ENCODE data around the gene PCTP. TPM values are rescaled to one million over a fixed set of nuclear protein-coding genes. Genes with fewer than 3 reads are reported as not detected.

PCTP gene
- total and polyA plus RNA-seq, 2 of the 4 experiments (the other 2 are of a cell fraction) = 11.6 to 12.9 TPM

DNA sequence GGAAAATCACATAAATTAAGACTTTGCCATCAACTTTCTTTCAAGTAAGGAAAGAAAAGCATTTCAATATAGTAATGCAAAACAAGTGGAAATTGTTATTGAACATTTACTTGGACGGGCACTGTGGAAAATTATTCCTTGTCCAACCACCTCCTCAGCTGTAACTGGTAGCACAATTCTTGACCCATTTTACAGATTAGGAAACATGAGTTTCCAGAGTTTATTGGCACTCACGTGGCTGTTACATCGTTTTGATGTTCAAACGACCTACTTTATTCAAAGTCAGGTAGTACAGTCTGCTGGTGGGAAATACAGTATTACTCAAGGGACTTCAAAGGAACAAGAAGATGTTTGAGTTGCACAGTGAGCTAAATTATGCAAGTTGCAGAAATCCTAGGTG is 866 bp upstream of the PCTP start:
- Histone ChIP-seq H3K4me1 (ENCODE audit: control insufficient read depth, insufficient read depth, low read length) (peaks cover 2% of the 10 kb centered on the region; the same call in 1 of the 2 replicates), H2BK15ac (ENCODE audit: low read depth, low read length) (no peak overlapping the region), H2BK5ac (ENCODE audit: low read depth, low read length, poor library complexity, severe bottlenecking) (no peak overlapping the region), H3K27ac (ENCODE audit: insufficient read depth, low read length) (no peak overlapping the region), H3K4me2 (ENCODE audit: low read depth, low read length) (no peak overlapping the region), H2AFZ (replicated peaks; ENCODE audit: low read length, poor library complexity) (no peak overlapping the region), H2BK20ac (ENCODE audit: low read depth, low read length) (no peak overlapping the region), H3K9me1 (ENCODE audit: insufficient read depth, low read length) (peaks cover 10% of the 10 kb centered on the region), H3K4ac (ENCODE audit: low read depth, low read length) (no peak overlapping the region), H3K9me3 (ENCODE audit: control insufficient read depth, insufficient read depth, low read length) (no peaks in the 10 kb centered on the region), H2AK5ac (ENCODE audit: low read depth, low read length) (no peak overlapping the region), H3K79me1 (ENCODE audit: low read depth in 1 of 2, low read length in 2 of 2) (peaks cover 23 to 34% of the 10 kb centered on the region in 2 experiments), H3K18ac (ENCODE audit: low read depth, low read length) (no peak overlapping the region), H4K20me1 (ENCODE audit: insufficient read depth, low read length) (no peaks in the 10 kb centered on the region), H4K91ac (ENCODE audit: insufficient read depth, low read depth, low read length) (no peak overlapping the region), H3K14ac (replicated peaks; ENCODE audit: low read depth, low read length) (no peak overlapping the region), H4K8ac (ENCODE audit: low read depth in 2 of 2, low read length in 2 of 2) (no peak overlapping the region; a peak in 1 of 4 replicates), H3K36me3 (ENCODE audit: control insufficient read depth, insufficient read depth, low read length) (peaks cover 3% of the 10 kb centered on the region; the same call in 1 of the 2 replicates), H4K5ac (ENCODE audit: low read depth, low read length) (no peak overlapping the region), H3K23ac (ENCODE audit: low read depth, low read length) (no peak overlapping the region), H3K56ac (ENCODE audit: extremely low read depth, insufficient read depth, low read length) (no peak overlapping the region), H2AK9ac (replicated peaks; ENCODE audit: low read depth, low read length, poor library complexity) (no peak overlapping the region), H3K27me3 (ENCODE audit: control insufficient read depth, insufficient read depth, low read length) (no peaks in the 10 kb centered on the region), H3K4me3 (ENCODE audit: insufficient read depth, low read depth, low read length) (no peak overlapping the region), H3K9ac (ENCODE audit: low read depth, low read length) (no peak overlapping the region), H2BK120ac (ENCODE audit: low read depth, low read length) (no peak overlapping the region)
- DNase-seq = no peak
- TF ChIP-seq RFX5 (IDR thresholded peaks at IDR 0.05; ENCODE audit: low read depth, low read length) (no peak), MAFK (IDR thresholded peaks at IDR 0.05; ENCODE audit: low read depth, low read length) (no peak), NFE2L2 (IDR thresholded peaks at IDR 0.05; ENCODE audit: low read depth, low read length) (no peak), MXI1 (IDR thresholded peaks at IDR 0.05; ENCODE audit: borderline replicate concordance, low read depth, low read length) (no peak), CEBPB (IDR thresholded peaks at IDR 0.05; ENCODE audit: low read depth, low read length) (no peak), MAZ (IDR thresholded peaks at IDR 0.05; ENCODE audit: borderline replicate concordance, low read depth, low read length) (no peak), SMC3 (IDR thresholded peaks at IDR 0.05; ENCODE audit: low read depth, low read length) (no peak), USF2 (IDR thresholded peaks at IDR 0.05; ENCODE audit: low read depth, low read length) (no peak), BHLHE40 (IDR thresholded peaks at IDR 0.05; ENCODE audit: low read depth, low read length) (no peak)
- TF ChIP-seq, protein P1, sequence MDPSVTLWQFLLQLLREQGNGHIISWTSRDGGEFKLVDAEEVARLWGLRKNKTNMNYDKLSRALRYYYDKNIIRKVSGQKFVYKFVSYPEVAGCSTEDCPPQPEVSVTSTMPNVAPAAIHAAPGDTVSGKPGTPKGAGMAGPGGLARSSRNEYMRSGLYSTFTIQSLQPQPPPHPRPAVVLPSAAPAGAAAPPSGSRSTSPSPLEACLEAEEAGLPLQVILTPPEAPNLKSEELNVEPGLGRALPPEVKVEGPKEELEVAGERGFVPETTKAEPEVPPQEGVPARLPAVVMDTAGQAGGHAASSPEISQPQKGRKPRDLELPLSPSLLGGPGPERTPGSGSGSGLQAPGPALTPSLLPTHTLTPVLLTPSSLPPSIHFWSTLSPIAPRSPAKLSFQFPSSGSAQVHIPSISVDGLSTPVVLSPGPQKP (IDR thresholded peaks at IDR 0.05; ENCODE audit: borderline replicate concordance, low read depth, low read length) = no peak
- ATAC-seq (ENCODE audit: low read depth) = no peak
- ChIA-PET CTCF (interaction anchor here (0.6 to 1.6 kb wide), 3 partner anchors 14 to 356 kb away, joined by 3 to 9 read pairs (median 4); no protein-coding TSS in a partner anchor), POLR2A (ENCODE audit: unreplicated experiment) (no interaction called here)
- no CpG with 5 or more reads among the region's 4 CpGs for WGBS, 2 experiments (ENCODE audit: extremely low coverage in 2 of 2, insufficient read length in 1 of 2)
- in situ Hi-C loops (cut with MboI; ENCODE audit: low sequenced_read_pairs) (no loop called here), dilution Hi-C loops (cut with HindIII; ENCODE audit: low sequenced_read_pairs, unreplicated experiment) (no loop called here), intact Hi-C loops (cut with micrococcal nuclease) (loop anchor here (10.0 kb wide), 1 partner anchor 325 kb away; the partner anchor contains the start of gene MMD)
- BruUV-seq (replicated peaks) = no TSS peak

Measured in IMR-90 (cell line).